Left ventricle myocardium inferior (tissue), 1 donor: Measurements from ENCODE around the gene KCNMA1. TPM values are rescaled to one million over a fixed set of nuclear protein-coding genes. Genes with fewer than 3 reads are reported as not detected.

Experiments used
- DNase-seq: peaks from one replicate; pipeline ENCODE4 v3.0.0-alpha.2; 2020
- H3K27ac ChIP-seq: fragments of 200-600 bp; replicated peaks from 2 replicates; pipeline ENCODE4 v1.8.0; 2021
- H3K27me3 ChIP-seq: fragments of 200-600 bp; 2 replicates; pipeline ENCODE4 v1.8.0; 2021; ENCODE audit warnings: low read depth
- H3K36me3 ChIP-seq: fragments of 200-600 bp; 2 replicates; pipeline ENCODE4 v1.8.0; 2021
- H3K4me1 ChIP-seq: fragments of 200-600 bp; 2 replicates; pipeline ENCODE4 v1.8.0; 2021
- H3K4me3 ChIP-seq: fragments of 200-600 bp; 2 replicates; pipeline ENCODE4 v1.8.0; 2021; ENCODE audit warnings: mild to moderate bottlenecking, moderate library complexity
- H3K9me3 ChIP-seq: fragments of 200-600 bp; replicated peaks from 2 replicates; pipeline ENCODE4 v1.8.0; 2021
- CTCF ChIP-seq: fragments of 200-600 bp; IDR thresholded peaks from 2 replicates; pipeline ENCODE4 v1.8.0; 2021; ENCODE audit warnings: antibody characterized with exemption, mild to moderate bottlenecking, borderline replicate concordance
- intact Hi-C: fragments of 100-400 bp; cut with micrococcal nuclease; formaldehyde crosslinking; loops from one replicate; pipeline ENCODE4 v1.11.0; 2022
- total RNA-seq: library from RNA; stranded (reverse); fragmentation: NEBNext Ultra II Directional; extraction: Animal tissue kit (Norgen Biotek cat#: 25700); gene quantifications from one replicate; pipeline ENCODE4 v1.2.1, GENCODE V29; 2021
- donor health status: DM: no; HTN: yes; CAD: no; lungs with severe emphysema.

KCNMA1 gene
- total RNA-seq, 1 donor from 2014 or later, result 1.8 TPM

- H3K27ac ChIP-seq, result no peak overlapping the region
- no peak for DNase-seq
- no peaks in the 10 kb centered on the region for H3K4me1 ChIP-seq
- H3K9me3 ChIP-seq, result no peaks in the 10 kb centered on the region
- intact Hi-C loops, result no loop called here
- H3K27me3 ChIP-seq, result peaks cover 45% of the 10 kb centered on the region
- TF ChIP-seq CTCF, result no peak
- H3K36me3 ChIP-seq, result no peaks in the 10 kb centered on the region
- H3K4me3 ChIP-seq, result no peak overlapping the region
These were observed 11.2 kb downstream of the KCNMA1 start for GRCh38 chr10:77626266-77626935.

GRCh38 chr10:77625379-77625778 is 12.2 kb downstream of the KCNMA1 start:
- H3K27me3 ChIP-seq, result peaks cover 37% of the 10 kb centered on the region
- no peak for TF ChIP-seq CTCF
- no peak overlapping the region for H3K27ac ChIP-seq
- H3K4me1 ChIP-seq, result no peaks in the 10 kb centered on the region
- no peak for DNase-seq
- intact Hi-C loops, result no loop called here
- no peaks in the 10 kb centered on the region for H3K36me3 ChIP-seq
- H3K4me3 ChIP-seq, result no peak overlapping the region
- H3K9me3 ChIP-seq, result no peaks in the 10 kb centered on the region

DNA sequence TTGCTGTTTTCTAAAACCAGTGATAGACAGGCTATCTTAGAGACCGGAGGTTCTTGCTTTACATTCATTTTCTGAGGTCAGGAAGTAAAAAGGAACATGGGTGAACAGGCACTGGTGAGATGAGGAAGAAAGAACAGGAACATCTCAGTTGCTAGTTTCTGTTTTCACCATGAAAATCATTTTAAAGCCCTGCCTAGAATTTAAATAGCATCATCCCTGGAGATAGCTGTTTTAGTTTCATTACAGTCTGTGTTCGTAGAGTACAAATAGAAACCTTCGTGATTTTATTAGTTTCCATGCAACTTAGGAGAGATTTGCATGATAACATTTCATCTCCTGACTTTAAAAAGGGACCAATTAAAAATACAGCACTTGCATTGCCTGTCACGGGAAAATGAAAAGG is 14.7 kb downstream of the KCNMA1 start:
- no peaks in the 10 kb centered on the region for H3K36me3 ChIP-seq
- H3K9me3 ChIP-seq, result no peaks in the 10 kb centered on the region
- TF ChIP-seq CTCF, result no peak
- no peaks in the 10 kb centered on the region for H3K4me1 ChIP-seq
- no peak overlapping the region for H3K4me3 ChIP-seq
- DNase-seq, result no peak
- H3K27ac ChIP-seq, result no peak overlapping the region
- intact Hi-C loops, result no loop called here
- H3K27me3 ChIP-seq, result peaks cover 14% of the 10 kb centered on the region

DNA sequence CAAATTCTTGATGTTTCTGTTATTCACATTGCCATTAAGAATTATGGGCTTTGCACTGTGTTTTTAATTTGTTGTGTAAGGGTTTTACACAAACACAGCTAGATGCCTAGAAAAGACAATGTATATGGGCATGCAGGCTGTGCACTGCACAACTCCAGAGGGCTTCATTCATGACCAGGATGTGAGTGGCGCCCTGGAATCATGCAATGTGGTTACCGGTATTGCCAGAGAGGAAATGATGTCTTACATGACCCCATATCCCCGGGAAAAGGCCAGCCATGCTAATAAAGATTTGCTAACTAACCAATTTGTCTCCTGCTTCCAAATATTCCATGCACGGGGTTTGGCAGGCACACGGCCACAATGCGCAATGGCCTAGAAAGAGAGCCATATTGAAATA is 16.9 kb downstream of the KCNMA1 start:
- DNase-seq, result no peak
- Histone ChIP-seq H3K27me3 (peaks cover 23% of the 10 kb centered on the region), H3K36me3 (no peaks in the 10 kb centered on the region), H3K4me1 (no peaks in the 10 kb centered on the region), H3K9me3 (no peaks in the 10 kb centered on the region), H3K4me3 (no peak overlapping the region), H3K27ac (no peak overlapping the region)
- intact Hi-C loops, result no loop called here
- no peak for TF ChIP-seq CTCF

DNA sequence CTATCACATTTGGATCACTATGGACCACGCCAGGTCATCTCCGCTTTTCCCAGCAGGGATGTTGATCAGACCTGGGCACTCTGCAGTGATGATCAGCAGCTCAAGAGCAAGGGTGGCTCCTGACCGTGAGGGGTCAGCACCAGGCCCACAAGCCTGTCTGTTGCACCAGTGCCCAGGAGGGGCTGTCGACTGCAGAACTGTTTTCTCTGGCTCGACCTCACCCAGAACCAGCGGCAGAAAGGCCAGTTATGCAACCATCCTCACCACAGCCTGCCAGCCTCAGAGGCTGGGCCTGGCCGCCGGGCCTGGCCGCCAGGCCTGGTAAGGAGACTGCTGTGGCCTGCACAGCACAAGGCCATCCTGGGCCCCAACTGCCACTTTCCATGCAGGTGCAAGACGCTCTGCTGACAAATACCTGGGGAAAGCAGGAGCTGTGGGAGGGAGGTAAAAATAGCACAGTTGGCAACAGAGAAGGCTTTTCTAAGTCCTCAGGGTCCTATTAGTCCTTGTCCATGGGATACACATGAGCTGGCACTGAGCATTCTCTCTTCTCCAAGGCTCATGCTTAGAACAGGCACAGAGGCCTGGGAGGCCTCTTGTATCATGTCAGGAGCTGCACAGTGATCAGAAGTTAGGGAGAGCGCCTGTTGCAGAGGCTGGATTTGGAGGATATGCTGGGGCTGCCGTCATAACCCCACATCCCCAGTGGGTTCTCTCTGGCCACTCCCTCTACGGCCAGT is 17.5 kb downstream of the KCNMA1 start:
- intact Hi-C loops, result no loop called here
- DNase-seq, result no peak

More for the DNA sequence above, 17.5 kb downstream of the KCNMA1 start:
- TF ChIP-seq CTCF, result no peak
- Histone ChIP-seq H3K27ac (no peak overlapping the region), H3K4me3 (no peak overlapping the region), H3K4me1 (no peaks in the 10 kb centered on the region), H3K36me3 (no peaks in the 10 kb centered on the region), H3K9me3 (no peaks in the 10 kb centered on the region), H3K27me3 (peaks cover 29% of the 10 kb centered on the region)
